Uterus (tissue), 4 donors: ENCODE data around the gene P2RX7. TPM values are rescaled to one million over a fixed set of nuclear protein-coding genes. Genes with fewer than 3 reads are reported as not detected.
"Not testable (repeated sequence)": the region's sequence is repeated elsewhere in the genome, so short reads cannot be mapped to it uniquely, and the experiment has no call there.

Source experiments
- DNase-seq, 2 donors: peaks; one replicate each; pipeline ENCODE4 v3.0.0-alpha.2; 2019 to 2020
- H3K27ac ChIP-seq, 2 donors: fragments of 200-600 bp; sonication (generic); 1 replicate in 1 of 2; 2 replicates in 1 of 2; pipeline ENCODE4 v1.5.1; 2016 to 2018
- H3K27me3 ChIP-seq, 2 donors: fragments of 200-600 bp; sonication (generic); one replicate each; pipeline ENCODE4 v1.5.1; 2018 to 2019; ENCODE audit warnings: control low read depth in 1 of 2
- H3K36me3 ChIP-seq, 2 donors: fragments of 200-600 bp; sonication (generic); one replicate each; pipeline ENCODE4 v1.5.1; 2019; ENCODE audit warnings: control low read depth in 1 of 2
- H3K4me1 ChIP-seq, 2 donors: fragments of 200-600 bp; sonication (generic); one replicate each; pipeline ENCODE4 v1.5.1; 2018 to 2019; ENCODE audit warnings: control low read depth in 1 of 2
- H3K4me3 ChIP-seq, 2 donors: fragments of 200-600 bp; sonication (generic); 1 replicate in 1 of 2; 2 replicates in 1 of 2; pipeline ENCODE4 v1.5.1; 2018 to 2019; ENCODE audit warnings: mild to moderate bottlenecking in 1 of 2
- H3K9me3 ChIP-seq, 2 donors: fragments of 200-600 bp; sonication (generic); one replicate each; pipeline ENCODE4 v1.5.1; 2019; ENCODE audit warnings: control low read depth in 1 of 2
- POLR2A ChIP-seq, 2 donors: fragments of 450-650 bp; IDR thresholded peaks; one replicate each; pipeline ENCODE4 v1.6.1; 2016; ENCODE audit warnings: antibody characterized with exemption in 2 of 2, mild to moderate bottlenecking in 1 of 2, moderate library complexity in 1 of 2
- intact Hi-C: fragments of 100-400 bp; cut with DNase I; formaldehyde crosslinking; loops from one replicate; pipeline ENCODE4 v1.15.1; 2023; ENCODE audit warnings: low total_unique reads
- total RNA-seq, 4 donors: library from RNA; depleted of rRNA in 3 of 4; stranded (reverse); fragments of >200 nt in 3 of 4; gene quantifications; one replicate each; pipeline versions ENCODE4 v1.1.0 to v1.2.4, GENCODE V29; 2014 to 2023
- TF ChIP-seq, protein P1 (sequence below), 4 experiments: fragments of 200-600 bp in 2 of 4; fragments of 450-650 bp in 2 of 4; sonication (generic) in 2 of 4; IDR thresholded peaks; one replicate each; pipeline ENCODE4 v1.5.1; 2016 to 2019; ENCODE audit warnings: antibody characterized with exemption in 4 of 4, mild to moderate bottlenecking in 2 of 4, moderate library complexity in 1 of 4
- donor health status: DM: yes; HTN: yes; CAD: no.

P2RX7 gene
- total RNA-seq, 4 donors from 2014 or later = 1.0 to 7.7 (median 3.1) TPM

DNA sequence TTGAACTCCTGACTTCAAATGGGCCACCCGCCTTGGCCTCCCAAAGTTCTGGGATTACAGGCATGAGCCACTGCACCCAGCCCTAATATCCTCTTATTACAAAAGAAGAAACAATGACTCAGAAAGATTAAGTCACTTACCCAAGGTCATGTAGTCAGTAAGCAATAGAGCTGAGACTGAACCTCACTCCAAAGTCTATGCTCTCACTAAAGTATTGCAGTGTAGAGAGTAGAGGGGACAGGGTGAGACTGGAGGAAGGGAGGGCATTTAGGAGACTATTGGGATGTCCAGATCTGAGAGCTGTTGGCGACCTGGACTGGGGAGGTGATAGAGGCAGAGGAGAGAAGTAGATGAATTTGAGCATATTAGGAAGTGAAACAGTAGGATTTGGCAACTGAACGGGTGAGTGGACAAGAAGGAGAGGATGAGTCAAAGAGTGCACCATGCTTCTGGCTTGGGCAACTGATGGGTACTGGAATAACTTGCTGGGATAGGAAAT is 11.8 kb downstream of the P2RX7 start:
- no peak for TF ChIP-seq POLR2A (IDR thresholded peaks at IDR 0.05)
- TF ChIP-seq, protein P1, sequence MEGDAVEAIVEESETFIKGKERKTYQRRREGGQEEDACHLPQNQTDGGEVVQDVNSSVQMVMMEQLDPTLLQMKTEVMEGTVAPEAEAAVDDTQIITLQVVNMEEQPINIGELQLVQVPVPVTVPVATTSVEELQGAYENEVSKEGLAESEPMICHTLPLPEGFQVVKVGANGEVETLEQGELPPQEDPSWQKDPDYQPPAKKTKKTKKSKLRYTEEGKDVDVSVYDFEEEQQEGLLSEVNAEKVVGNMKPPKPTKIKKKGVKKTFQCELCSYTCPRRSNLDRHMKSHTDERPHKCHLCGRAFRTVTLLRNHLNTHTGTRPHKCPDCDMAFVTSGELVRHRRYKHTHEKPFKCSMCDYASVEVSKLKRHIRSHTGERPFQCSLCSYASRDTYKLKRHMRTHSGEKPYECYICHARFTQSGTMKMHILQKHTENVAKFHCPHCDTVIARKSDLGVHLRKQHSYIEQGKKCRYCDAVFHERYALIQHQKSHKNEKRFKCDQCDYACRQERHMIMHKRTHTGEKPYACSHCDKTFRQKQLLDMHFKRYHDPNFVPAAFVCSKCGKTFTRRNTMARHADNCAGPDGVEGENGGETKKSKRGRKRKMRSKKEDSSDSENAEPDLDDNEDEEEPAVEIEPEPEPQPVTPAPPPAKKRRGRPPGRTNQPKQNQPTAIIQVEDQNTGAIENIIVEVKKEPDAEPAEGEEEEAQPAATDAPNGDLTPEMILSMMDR (IDR thresholded peaks at IDR 0.05) = no peak
- no peaks in the 10 kb centered on the region for H3K27me3 ChIP-seq
- intact Hi-C loops = no loop called here
- no peaks in the 10 kb centered on the region for H3K9me3 ChIP-seq
- DNase-seq = no peak
- H3K4me3 ChIP-seq = no peak overlapping the region
- no peaks in the 10 kb centered on the region for H3K36me3 ChIP-seq
- no peak overlapping the region for H3K27ac ChIP-seq
- H3K4me1 ChIP-seq = no peaks in the 10 kb centered on the region

DNA sequence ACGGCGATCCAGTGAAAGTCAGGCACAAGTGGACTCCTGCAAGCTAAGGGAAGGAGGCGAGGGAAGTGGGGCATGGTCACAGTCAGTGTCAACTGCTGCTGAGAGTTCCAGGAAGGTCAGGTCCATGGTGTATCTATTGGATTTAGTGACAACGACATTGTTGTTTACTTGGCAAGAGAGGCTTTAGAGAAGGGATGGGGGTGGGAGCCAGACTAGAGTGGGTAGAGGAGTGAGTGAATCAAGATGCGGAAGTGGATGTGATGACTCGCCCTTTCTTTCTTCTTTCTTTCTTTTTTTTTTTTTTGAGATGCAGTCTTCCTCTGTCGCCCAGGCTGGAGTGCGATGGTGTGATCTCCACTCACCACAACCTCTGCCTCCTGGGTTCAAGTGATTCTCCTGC is 12.5 kb downstream of the P2RX7 start:
- no peaks in the 10 kb centered on the region for H3K9me3 ChIP-seq
- no peak overlapping the region for H3K4me3 ChIP-seq
- no peaks in the 10 kb centered on the region for H3K4me1 ChIP-seq
- intact Hi-C loops = no loop called here
- H3K27ac ChIP-seq = no peak overlapping the region
- no peak for DNase-seq
- H3K36me3 ChIP-seq = no peaks in the 10 kb centered on the region
- H3K27me3 ChIP-seq = no peaks in the 10 kb centered on the region
- TF ChIP-seq, protein P1 (IDR thresholded peaks at IDR 0.05) = no peak
- no peak for TF ChIP-seq POLR2A (IDR thresholded peaks at IDR 0.05)

DNA sequence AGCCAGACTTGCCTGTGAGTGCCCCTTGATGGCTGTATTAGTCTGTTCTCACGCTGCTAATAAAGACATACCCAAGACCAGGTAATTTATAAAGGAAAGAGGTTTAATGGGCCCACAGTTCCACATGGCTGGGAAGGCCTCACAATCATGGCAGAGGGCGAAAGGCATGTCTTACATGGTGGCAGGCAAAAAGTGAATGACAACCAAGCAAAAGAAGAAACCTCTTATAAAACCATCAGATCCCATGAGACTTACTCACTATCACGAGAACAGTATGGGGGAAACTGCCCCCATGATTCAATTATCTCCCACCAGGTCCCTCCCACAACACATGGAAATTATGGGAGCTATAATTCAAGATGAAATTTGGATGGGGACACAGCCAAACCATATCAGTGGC is 16.6 kb downstream of the P2RX7 start:
- intact Hi-C loops, H3K4me1 ChIP-seq, H3K27me3 ChIP-seq, H3K4me3 ChIP-seq, DNase-seq, H3K36me3 ChIP-seq, H3K9me3 ChIP-seq, H3K27ac ChIP-seq: not testable (repeated sequence)

DNA sequence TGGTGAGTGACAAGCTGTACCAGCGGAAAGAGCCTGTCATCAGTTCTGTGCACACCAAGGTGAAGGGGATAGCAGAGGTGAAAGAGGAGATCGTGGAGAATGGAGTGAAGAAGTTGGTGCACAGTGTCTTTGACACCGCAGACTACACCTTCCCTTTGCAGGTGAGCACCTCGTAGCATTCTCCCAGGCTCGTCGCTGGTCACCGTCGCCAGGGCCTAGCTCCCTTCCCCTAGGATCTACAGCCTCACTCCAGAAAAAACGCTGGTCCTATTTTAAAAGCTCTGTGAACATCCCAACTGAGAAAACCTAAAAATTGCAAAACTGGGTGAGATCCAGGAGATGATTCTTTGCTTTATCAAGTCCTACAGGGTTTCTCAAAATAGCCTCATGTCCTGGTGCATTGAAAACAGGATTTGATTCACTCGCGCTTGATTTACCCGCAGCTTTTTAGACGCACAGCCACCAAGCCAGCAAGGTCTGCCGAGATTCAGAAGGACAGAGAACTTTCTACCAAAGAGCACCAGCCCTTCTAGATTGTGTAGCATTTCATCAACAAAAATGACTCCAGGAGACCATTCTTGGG is 22.2 kb downstream of the P2RX7 start:
- Histone ChIP-seq H3K27me3 (no peaks in the 10 kb centered on the region), H3K36me3 (no peaks in the 10 kb centered on the region), H3K4me3 (no peak overlapping the region), H3K27ac (no peak overlapping the region), H3K9me3 (no peaks in the 10 kb centered on the region), H3K4me1 (no peaks in the 10 kb centered on the region)
- intact Hi-C loops = no loop called here
- no peak for DNase-seq
- TF ChIP-seq POLR2A (IDR thresholded peaks at IDR 0.05) = no peak
- TF ChIP-seq, protein P1 (IDR thresholded peaks at IDR 0.05) = no peak

DNA sequence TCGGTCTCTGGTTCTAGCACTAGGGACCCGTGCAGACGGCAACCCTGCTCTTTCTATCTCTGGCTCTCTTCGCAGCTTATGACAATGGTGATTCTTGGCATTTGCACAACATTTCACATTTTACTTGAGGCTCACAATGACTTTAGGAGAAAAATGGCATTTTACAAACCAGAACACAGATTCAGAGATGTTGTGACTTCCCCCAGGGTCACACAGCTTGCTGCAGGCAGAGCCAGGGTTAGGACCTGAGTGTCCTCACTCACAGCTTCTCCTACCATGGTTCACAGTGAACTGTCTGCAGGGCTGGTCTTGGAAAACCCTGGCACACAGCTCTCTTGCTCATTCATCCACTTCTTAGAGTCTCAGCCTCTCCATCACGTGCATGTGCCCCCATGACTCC is 23.7 kb downstream of the P2RX7 start:
- Histone ChIP-seq H3K9me3 (no peaks in the 10 kb centered on the region), H3K27ac (no peak overlapping the region), H3K27me3 (no peaks in the 10 kb centered on the region), H3K4me1 (no peaks in the 10 kb centered on the region), H3K4me3 (no peak overlapping the region), H3K36me3 (no peaks in the 10 kb centered on the region)
- no peak for DNase-seq
- no peak for TF ChIP-seq POLR2A (IDR thresholded peaks at IDR 0.05)
- TF ChIP-seq, protein P1 (IDR thresholded peaks at IDR 0.05) = no peak
- intact Hi-C loops = no loop called here

DNA sequence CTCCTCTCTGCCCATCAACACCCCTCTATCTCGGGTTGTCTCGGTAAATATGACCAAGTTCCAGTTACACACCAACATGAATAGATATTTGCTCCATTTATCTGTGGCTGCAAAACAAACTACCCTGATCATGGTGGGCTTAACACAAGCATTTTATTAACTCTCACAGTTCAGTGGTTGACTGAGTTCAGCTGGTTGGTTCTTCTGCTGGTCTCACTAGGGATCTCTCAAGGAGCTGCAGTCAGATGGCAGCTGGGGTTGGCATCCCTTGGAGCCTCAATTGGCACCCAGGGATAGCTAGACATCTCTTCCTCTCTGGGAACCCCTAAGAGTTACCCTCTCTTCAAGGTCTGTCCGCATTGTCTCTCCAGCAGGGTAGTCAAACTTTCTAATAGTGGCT is 25.4 kb downstream of the P2RX7 start:
- no peaks in the 10 kb centered on the region for H3K4me1 ChIP-seq
- no peaks in the 10 kb centered on the region for H3K9me3 ChIP-seq
- H3K27me3 ChIP-seq = no peaks in the 10 kb centered on the region
- H3K4me3 ChIP-seq = no peak overlapping the region
- TF ChIP-seq, protein P1 (IDR thresholded peaks at IDR 0.05) = no peak
- TF ChIP-seq POLR2A (IDR thresholded peaks at IDR 0.05) = no peak
- no peak for DNase-seq
- H3K36me3 ChIP-seq = no peaks in the 10 kb centered on the region
- no peak overlapping the region for H3K27ac ChIP-seq
- intact Hi-C loops = no loop called here

DNA sequence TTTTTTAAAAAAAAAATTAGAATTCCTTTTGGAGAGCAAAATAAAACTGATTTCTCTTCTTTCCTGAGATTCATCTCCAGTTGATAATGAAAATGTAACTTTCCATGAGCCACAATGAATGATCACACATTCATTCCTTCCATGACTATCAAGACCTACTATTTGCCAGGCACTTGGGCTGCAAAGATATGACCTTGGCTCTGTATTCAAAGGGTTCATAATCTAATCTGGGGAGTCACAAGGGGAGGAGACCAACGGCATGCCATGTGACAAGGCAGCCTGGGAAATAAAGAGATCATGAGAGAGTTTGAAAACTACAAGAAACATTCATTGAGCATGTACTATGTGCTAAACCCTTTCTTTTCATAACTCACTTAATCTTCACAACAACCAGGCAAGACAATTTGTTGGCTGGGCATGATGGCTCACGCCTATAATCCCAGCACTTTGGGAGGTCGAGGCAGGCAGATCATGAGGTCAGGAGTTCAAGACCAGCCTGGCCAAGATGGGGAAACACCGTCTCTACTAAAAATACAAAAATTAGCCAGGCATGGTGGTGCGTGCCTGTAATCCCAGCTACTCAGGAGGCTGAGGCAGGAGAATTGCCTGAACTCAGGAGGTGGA is 26.2 kb downstream of the P2RX7 start:
- H3K4me3 ChIP-seq, H3K9me3 ChIP-seq, H3K27me3 ChIP-seq, H3K27ac ChIP-seq, DNase-seq, intact Hi-C loops, H3K4me1 ChIP-seq, H3K36me3 ChIP-seq: not testable (repeated sequence)
